Lung (tissue), 12 donors: ENCODE results near the gene CACNB4. TPM values are rescaled to one million over a fixed set of nuclear protein-coding genes. Genes with fewer than 3 reads are reported as not detected.

Source experiments
- ATAC-seq: fragments of 200-7000 bp; cut with Tn5 transposase; one replicate; pipeline ENCODE4 v1.9.1; 2020; ENCODE audit warnings: moderate number of reproducible peaks; ENCODE audit not compliant: insufficient read depth, low FRiP score
- DNase-seq, 3 donors: peaks; one replicate each; pipeline ENCODE4 v3.0.0-alpha.2; 2013 to 2017
- H3K27ac ChIP-seq, 2 donors: one replicate each; pipeline ENCODE4 v1.5.1; 2013; ENCODE audit warnings: mild to moderate bottlenecking in 2 of 2, moderate library complexity in 2 of 2, control low read depth in 1 of 2, inconsistent platforms in 1 of 2, low read depth in 1 of 2, low read length in 1 of 2
- H3K27me3 ChIP-seq, 3 donors: one replicate each; pipeline ENCODE4 v1.5.1; 2013; ENCODE audit warnings: low read length in 2 of 3; ENCODE audit not compliant: control insufficient read depth in 3 of 3, insufficient read depth in 3 of 3
- H3K36me3 ChIP-seq, 4 donors: one replicate each; pipeline ENCODE4 v1.5.1; 2013; ENCODE audit warnings: low read length in 4 of 4, mild to moderate bottlenecking in 1 of 4, moderate library complexity in 1 of 4; ENCODE audit not compliant: control insufficient read depth in 4 of 4, insufficient read depth in 4 of 4
- H3K4me1 ChIP-seq, 5 donors: one replicate each; pipeline ENCODE4 v1.5.1; 2013; ENCODE audit warnings: low read length in 5 of 5, mild to moderate bottlenecking in 2 of 5, moderate library complexity in 1 of 5; ENCODE audit not compliant: control insufficient read depth in 5 of 5, insufficient read depth in 5 of 5
- H3K4me3 ChIP-seq: one replicate; pipeline ENCODE4 v1.5.1; 2013; ENCODE audit warnings: mild to moderate bottlenecking, control low read depth, moderate library complexity
- H3K9ac ChIP-seq, 2 donors: one replicate each; pipeline ENCODE4 v1.5.1; 2013; ENCODE audit warnings: low read length in 2 of 2, control low read depth in 1 of 2; ENCODE audit not compliant: insufficient read depth in 1 of 2
- H3K9me3 ChIP-seq, 4 donors: one replicate each; pipeline ENCODE4 v1.5.1; 2013; ENCODE audit warnings: low read length in 3 of 4, mild to moderate bottlenecking in 1 of 4, moderate library complexity in 1 of 4; ENCODE audit not compliant: control insufficient read depth in 4 of 4, insufficient read depth in 3 of 4
- WGBS, 2 donors: extraction: QIAGEN DNeasy Blood & Tissue Kit; methylation state at CpG; one replicate each; pipeline ENCODE4 v1.1.7; 2013; 5-methylcytosine and 5-hydroxymethylcytosine counted together
- polyA plus RNA-seq, 2 donors: library from polyadenylated mRNA; stranded (reverse); fragments of 200-250 nt; gene quantifications; one replicate each; pipeline ENCODE4 v1.2.1, GENCODE V29; 2013
- total RNA-seq, 2 donors: library from RNA; depleted of rRNA in 1 of 2; stranded (reverse); fragments of >200 nt in 1 of 2; gene quantifications; one replicate each; pipeline ENCODE4 v1.2.1, GENCODE V29; 2014 to 2021
- TF ChIP-seq, protein P1 (sequence below): IDR thresholded peaks from 2 replicates; pipeline ENCODE4 v1.5.1; 2012; ENCODE audit warnings: mild to moderate bottlenecking; ENCODE audit errors: control extremely low read depth, extremely low read depth
- donor health status: control.
- donor health status: control.
- donor health status: Bipolar disorder and iron deficiency.
- donor health status: healthy.
- donor health status: DM: yes; HTN: yes; CAD: no.

The CACNB4 gene
- total and polyA plus RNA-seq, 4 donors, result 0.57 to 10.9 (median 5.5) TPM

DNA sequence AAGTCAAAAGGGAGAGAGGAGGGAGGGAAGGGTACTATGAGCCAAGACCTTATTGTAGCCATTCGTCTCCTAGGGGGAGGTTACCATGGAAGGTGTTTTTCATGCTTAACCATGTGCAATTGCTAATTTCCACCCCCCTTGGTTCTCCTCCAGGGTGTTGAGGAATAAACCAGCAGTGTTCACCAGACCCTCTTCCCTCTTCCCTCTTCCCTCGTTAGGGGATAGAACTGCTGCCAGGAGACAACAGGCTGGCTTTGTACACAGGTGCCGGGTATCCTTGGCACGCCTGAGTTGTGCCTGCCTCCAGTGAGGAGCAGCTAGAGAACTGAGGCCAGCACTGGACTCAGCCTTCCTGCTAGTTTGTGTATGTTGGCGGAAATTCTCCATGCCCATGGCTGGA lies 229.6 kb downstream of the CACNB4 start:
- Histone ChIP-seq H3K4me1 (no peaks in the 10 kb centered on the region), H3K27me3 (no peaks in the 10 kb centered on the region), H3K36me3 (no peaks in the 10 kb centered on the region), H3K4me3 (no peak overlapping the region), H3K9me3 (no peaks in the 10 kb centered on the region), H3K27ac (no peak overlapping the region), H3K9ac (no peak overlapping the region)
- 84 to 89% methylated on average over 5 of the region's 5 CpGs for WGBS, 2 donors
- TF ChIP-seq, protein P1, sequence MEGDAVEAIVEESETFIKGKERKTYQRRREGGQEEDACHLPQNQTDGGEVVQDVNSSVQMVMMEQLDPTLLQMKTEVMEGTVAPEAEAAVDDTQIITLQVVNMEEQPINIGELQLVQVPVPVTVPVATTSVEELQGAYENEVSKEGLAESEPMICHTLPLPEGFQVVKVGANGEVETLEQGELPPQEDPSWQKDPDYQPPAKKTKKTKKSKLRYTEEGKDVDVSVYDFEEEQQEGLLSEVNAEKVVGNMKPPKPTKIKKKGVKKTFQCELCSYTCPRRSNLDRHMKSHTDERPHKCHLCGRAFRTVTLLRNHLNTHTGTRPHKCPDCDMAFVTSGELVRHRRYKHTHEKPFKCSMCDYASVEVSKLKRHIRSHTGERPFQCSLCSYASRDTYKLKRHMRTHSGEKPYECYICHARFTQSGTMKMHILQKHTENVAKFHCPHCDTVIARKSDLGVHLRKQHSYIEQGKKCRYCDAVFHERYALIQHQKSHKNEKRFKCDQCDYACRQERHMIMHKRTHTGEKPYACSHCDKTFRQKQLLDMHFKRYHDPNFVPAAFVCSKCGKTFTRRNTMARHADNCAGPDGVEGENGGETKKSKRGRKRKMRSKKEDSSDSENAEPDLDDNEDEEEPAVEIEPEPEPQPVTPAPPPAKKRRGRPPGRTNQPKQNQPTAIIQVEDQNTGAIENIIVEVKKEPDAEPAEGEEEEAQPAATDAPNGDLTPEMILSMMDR, result no peak
- DNase-seq, result no peak
- no peak for ATAC-seq

DNA sequence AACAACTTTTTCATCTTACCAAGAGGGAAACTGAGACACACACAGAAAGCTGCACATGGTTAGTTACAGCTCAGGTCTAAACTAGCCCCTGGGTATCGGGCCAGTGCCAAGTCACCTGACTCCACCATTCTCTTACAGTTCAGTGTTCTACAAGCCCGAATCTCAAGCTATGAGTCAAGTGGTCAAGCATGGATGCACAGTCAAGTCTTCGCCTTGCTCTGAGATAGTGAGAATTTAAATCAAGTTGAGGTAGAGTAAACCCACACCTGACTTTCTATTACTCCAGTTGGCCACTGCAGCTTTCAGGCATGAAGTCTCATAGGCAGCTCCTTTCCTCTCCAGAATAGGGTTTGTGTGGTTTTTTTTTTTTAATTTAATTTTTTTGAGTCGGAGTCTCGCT lies 236.1 kb downstream of the CACNB4 start:
- no peak overlapping the region for H3K4me3 ChIP-seq
- H3K36me3 ChIP-seq, result no peaks in the 10 kb centered on the region
- DNase-seq (no peak), ATAC-seq (no peak)
- no peak overlapping the region for H3K27ac ChIP-seq
- H3K9ac ChIP-seq, result no peak overlapping the region
- H3K27me3 ChIP-seq, result no peaks in the 10 kb centered on the region
- TF ChIP-seq, protein P1, result no peak
- H3K4me1 ChIP-seq, result no peaks in the 10 kb centered on the region
- peaks cover 0 to 2% (median 0%) of the 10 kb centered on the region in 4 donors for H3K9me3 ChIP-seq
- WGBS, 2 donors, result 95 to 96% methylated on average over 5 of the region's 5 CpGs

DNA sequence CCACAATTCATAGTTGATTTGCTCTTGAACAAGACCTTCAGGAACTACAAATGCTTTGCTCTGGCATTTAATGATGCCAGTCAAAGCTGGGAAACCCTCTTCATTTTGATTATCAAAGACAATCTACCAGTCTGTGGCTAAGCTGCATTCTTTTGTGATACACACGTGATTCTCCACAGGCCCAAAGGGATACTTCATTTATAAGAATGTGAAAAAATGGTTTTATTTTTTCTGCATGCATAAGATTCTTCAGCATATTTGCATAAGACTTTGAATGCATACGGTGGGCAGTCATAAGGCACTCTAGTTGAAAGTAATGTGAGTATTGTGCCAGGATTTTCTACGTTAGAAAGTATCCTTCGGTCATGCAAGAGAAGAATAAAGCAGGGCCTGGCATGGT lies 237.7 kb downstream of the CACNB4 start:
- no peaks in the 10 kb centered on the region for H3K36me3 ChIP-seq
- no peaks in the 10 kb centered on the region for H3K27me3 ChIP-seq
- H3K4me3 ChIP-seq, result no peak overlapping the region
- TF ChIP-seq, protein P1, result no peak
- ATAC-seq (no peak), DNase-seq (no peak)
- no peak overlapping the region for H3K9ac ChIP-seq
- WGBS, 2 donors, result 73 to 87% methylated on average over 4 of the region's 4 CpGs
- H3K27ac ChIP-seq, result no peak overlapping the region
- peaks cover 0 to 2% (median 0%) of the 10 kb centered on the region in 4 donors for H3K9me3 ChIP-seq
- no peaks in the 10 kb centered on the region for H3K4me1 ChIP-seq

DNA sequence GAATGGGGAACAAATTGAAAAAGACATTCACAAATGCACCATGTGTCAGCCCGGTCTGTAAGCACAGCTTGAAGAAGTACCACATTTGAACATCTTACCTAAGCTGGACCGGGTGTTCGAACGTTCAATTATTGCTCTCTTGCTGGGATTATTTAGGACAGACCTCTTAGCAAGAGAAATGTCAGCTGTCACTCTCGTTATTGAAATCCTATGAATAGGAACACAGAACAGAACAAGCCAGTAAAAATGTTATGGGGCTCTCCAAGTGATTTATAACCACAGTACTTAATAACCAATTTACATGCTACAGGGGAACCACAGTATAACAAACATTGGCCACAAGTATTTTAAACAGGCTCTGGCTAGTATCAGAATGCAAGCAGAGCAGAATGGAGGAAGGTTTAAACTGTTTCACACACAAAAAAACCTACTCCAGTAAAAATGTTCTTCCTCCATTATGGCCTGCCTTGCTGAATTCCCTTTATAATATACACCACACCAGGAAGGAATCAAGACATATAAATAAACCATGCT lies 238.2 kb downstream of the CACNB4 start:
- Histone ChIP-seq H3K36me3 (no peaks in the 10 kb centered on the region), H3K4me3 (no peak overlapping the region), H3K27ac (no peak overlapping the region), H3K9me3 (peaks cover 0 to 2% (median 0%) of the 10 kb centered on the region in 4 donors), H3K9ac (no peak overlapping the region), H3K4me1 (no peaks in the 10 kb centered on the region), H3K27me3 (no peaks in the 10 kb centered on the region)
- TF ChIP-seq, protein P1, result no peak
- ATAC-seq (no peak), DNase-seq (no peak)
- 92% methylated on average over 5 of the region's 5 CpGs for WGBS, 2 donors
